Choroid plexus epithelial cell (primary cell): ENCODE measurements around the gene AFM.

Source experiments
- DNase-seq: peaks from one replicate; pipeline ENCODE4 v3.0.0-alpha.2; 2010; ENCODE audit warnings: low read depth
- H3K4me3 ChIP-seq: 2 replicates; pipeline ENCODE4 v1.5.1; 2011; ENCODE audit warnings: low read depth, mild to moderate bottlenecking, control low read depth, low read length, moderate library complexity
- CTCF ChIP-seq: conservative IDR thresholded peaks from 2 replicates; pipeline ENCODE4 v1.5.1; 2011; ENCODE audit warnings: low read depth, mild to moderate bottlenecking, control low read depth, inconsistent platforms, low read length, moderate library complexity

AFM gene

GRCh38 chr4:73436674-73437557, 44.6 kb upstream of the AFM start:
- no peak overlapping the region for H3K4me3 ChIP-seq
- DNase-seq = no peak
- TF ChIP-seq CTCF = no peak

- H3K4me3 ChIP-seq = no peak overlapping the region
- TF ChIP-seq CTCF = no peak
- no peak for DNase-seq
These were observed 44.0 kb upstream of the AFM start for GRCh38 chr4:73437558-73437956.

- no peak overlapping the region for H3K4me3 ChIP-seq
- DNase-seq = no peak
- TF ChIP-seq CTCF = no peak
These were observed 43.5 kb upstream of the AFM start for GRCh38 chr4:73438048-73438447.

- DNase-seq = no peak
- TF ChIP-seq CTCF = no peak
- no peak overlapping the region for H3K4me3 ChIP-seq
These were observed 42.8 kb upstream of the AFM start for GRCh38 chr4:73438582-73439215.

GRCh38 chr4:73439445-73439844, 42.1 kb upstream of the AFM start:
- DNase-seq = no peak
- H3K4me3 ChIP-seq = no peak overlapping the region
- no peak for TF ChIP-seq CTCF

- H3K4me3 ChIP-seq = no peak overlapping the region
- TF ChIP-seq CTCF = no peak
- no peak for DNase-seq
These were observed 41.6 kb upstream of the AFM start for GRCh38 chr4:73439991-73440390.

GRCh38 chr4:73440653-73441052, 40.9 kb upstream of the AFM start:
- no peak for DNase-seq
- no peak for TF ChIP-seq CTCF
- H3K4me3 ChIP-seq = no peak overlapping the region
